Stimulated activated CD4-positive, alpha-beta T cell treated with anti-CD3 and anti-CD28 coated beads, Interleukin-15, amount 100 ng/mL, for 1 hour (primary cell): ENCODE data around the gene LMOD1.
"Not testable (repeated sequence)": the region's sequence is repeated elsewhere in the genome, so short reads cannot be mapped to it uniquely, and the experiment has no call there.

Experiments used
- DNase-seq, 2 donors: peaks; one replicate each; pipeline ENCODE4 v3.0.0-alpha.2; 2020; ENCODE audit warnings: low read depth in 1 of 2, low spot score in 1 of 2

The LMOD1 gene

DNA sequence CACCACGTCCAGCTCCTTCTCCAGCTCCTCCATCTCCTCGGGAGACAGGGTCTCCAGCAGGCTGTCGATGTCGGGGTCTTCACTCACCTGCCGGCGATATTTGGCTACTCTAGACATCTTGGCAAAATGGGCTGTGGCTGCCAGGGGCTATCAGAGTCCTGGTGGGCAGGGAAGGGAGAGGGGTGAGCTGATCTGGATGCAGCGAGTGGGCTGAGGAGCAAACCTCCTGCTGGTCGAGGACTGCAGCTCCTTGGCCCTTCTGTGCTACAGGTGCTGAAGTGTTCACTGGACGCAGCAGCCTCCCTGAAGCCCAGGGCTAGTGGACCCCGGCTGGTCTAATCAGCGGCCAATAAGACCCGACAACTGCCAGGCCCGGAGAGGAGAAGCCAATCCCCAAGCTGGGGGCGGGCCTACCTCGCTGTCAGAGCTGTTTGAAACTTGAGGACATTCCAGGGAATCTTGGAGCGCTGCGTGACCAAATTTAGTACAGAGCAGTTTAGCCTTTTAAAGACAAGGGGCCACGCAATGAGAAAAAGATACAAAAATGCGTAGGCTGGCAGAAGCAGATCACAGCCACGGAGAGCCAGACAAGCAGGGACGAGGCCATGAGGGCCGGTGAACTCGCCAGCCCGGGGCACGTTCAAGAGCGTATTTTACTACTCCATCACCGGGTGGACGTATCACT, at the start of gene LMOD1:
Gene LMOD1, minus strand, starts transcription at position 325 of the 685 bp plus-strand sequence. Its CDS starts 208 bp downstream, at position 117.
- DNase-seq = no peak

DNA sequence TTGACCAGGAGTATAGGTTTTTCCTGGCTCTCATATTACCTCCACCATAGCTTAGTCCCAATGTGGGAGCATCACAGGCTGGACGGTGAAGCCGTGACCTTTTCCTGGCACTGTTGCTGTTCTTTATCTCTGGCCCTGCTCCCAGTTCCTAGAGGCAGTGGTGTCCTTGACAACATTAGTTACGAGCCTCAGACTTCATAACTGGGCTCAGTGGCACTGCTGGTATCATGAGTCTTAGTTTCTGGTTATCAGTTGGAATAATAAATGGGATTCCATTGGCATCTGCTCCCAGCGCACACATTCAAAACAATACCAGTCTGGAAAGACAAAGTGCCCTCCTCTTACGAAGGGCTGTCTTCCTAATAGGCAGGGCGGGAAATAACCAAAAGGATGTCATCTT, 44.1 kb upstream of the LMOD1 start:
- no peak for DNase-seq

DNA sequence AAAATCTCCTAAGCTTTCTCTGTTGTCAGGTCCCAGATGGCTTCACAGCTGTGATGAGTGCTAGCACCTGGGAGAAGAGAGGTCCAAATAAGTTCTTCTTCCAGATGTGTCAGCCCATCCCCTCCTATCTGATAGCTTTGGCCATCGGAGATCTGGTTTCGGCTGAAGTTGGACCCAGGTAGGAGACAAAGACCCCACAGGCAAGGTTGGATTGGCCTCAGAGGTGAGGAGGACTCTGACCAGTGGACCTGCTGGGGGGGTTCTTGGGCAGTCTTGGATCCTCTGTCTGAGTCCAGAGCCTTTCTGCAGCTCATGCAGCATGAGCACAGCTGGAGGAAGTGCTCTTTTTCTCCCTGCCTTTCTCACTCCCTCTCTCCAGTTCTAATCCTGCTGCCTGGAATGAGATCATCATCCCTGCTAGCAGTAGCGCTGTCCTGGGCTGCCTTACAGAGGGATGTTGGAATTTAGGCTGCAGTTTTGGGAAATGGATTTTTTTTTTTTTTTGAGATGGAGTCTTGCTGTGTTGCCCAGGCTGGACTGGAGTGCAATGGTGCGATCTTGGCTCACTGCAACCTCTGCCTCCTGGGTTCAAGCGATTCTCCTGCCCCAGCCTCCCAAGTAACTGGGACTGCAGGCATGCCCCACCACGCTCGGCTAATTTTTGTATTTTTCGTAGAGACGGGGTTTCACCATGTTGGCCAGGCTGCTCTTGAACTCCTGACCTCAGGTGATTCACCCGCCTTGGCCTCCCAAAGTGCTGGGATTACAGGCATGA, 43.2 kb upstream of the LMOD1 start:
- no peak for DNase-seq

DNA sequence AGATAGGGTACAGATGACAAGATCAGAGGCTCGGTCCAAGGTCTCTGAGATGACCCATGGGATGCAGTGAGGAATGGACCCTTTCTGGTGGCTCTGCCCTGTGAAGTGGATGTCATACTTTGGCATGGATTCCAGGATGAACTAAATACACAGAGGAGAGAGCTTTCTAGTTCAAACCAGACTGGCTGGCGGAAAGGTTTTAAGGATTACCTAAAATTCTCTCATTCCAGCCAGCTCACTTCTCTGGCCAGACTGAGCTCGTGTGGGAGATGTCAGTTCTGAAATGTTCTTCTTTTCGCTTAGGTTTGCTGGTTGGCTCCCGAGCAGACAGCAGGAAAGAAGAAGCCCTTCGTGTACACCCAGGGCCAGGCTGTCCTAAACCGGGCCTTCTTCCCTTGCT, 42.3 kb upstream of the LMOD1 start:
- no peak for DNase-seq

DNA sequence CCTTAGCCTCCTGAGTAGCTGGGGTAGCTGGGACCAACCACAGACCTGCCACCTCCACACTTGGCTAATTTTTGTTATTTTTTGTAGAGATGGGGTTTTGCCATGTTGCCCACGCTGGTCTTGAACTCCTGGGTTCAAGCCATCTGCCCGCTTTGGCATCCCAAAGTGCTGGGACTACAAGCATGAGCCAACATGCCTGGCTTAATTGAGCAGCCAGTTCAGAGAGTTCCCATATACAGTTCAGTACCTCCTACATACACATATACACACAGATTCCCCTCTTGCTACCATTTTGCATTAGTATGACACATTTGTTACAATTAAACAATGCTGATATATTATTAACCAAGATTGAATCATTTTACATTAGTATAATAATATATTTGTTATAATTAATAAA, 39.0 kb upstream of the LMOD1 start:
- DNase-seq = no peak

DNA sequence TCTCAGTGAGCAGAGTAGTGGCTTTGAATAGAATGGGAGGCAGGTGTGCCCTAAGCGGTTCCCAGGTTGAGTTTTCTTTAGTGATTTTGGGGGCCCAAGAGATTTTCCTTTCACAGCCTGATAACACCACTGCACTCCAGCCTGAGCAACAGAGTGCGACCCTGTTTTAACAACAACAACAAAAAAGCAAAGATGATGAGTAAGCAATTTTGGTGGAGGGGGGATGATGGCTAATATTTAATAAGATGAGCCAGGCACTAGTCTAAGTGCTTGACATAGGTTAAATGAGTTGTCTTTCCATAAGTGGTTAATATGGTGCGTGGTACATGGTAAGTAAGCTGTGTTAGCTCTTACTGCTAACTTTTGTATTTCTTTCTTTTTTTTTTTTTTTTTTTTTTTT, 38.1 kb upstream of the LMOD1 start:
- DNase-seq = no peak

DNA sequence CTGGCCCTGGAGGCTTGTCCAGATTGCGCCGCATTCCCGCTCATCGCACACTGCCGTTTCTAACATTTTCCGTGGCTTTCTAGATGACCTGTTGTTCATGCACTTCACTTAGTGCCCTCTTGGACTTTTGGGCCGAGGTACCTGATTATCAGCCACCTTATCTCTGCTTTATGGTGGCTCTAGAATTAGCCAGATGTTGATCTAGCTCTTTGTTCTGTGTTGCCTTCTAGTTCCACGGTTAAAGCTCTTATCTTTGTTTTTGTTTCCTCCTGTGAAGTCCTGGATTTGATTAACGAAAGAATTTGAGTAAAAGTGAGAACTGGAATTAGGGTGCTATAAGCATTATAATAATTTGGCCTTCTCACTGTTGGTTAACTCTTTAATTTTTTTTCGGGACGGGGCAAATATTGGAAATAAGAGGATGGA, 37.0 kb upstream of the LMOD1 start:
- DNase-seq = no peak

DNA sequence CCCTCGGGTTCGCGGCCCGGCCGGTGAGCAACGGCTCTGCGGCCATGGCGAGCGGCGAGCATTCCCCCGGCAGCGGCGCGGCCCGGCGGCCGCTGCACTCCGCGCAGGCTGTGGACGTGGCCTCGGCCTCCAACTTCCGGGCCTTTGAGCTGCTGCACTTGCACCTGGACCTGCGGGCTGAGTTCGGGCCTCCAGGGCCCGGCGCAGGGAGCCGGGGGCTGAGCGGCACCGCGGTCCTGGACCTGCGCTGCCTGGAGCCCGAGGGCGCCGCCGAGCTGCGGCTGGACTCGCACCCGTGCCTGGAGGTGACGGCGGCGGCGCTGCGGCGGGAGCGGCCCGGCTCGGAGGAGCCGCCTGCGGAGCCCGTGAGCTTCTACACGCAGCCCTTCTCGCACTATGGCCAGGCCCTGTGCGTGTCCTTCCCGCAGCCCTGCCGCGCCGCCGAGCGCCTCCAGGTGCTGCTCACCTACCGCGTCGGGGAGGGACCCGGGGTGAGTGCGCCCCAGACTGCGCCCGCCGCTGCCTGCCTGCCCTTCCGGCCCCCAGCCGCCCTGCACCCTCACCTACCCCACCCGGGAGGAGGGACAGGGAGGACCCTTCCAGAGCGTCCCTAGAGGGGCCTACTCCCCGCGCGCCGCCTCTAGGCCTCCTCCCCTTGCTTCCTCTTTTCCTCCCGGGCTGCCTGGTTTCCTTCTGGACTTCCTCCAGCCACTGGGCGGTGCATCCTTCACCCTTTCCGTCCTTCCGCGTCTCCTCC, 36.5 kb upstream of the LMOD1 start, which contains the start of gene RNPEP:
Gene RNPEP, plus strand, starts transcription at position 26 of the 757 bp plus-strand sequence. Its CDS starts 19 bp downstream, at position 45.
- DNase-seq = peak; percentile 20 to 29

DNA sequence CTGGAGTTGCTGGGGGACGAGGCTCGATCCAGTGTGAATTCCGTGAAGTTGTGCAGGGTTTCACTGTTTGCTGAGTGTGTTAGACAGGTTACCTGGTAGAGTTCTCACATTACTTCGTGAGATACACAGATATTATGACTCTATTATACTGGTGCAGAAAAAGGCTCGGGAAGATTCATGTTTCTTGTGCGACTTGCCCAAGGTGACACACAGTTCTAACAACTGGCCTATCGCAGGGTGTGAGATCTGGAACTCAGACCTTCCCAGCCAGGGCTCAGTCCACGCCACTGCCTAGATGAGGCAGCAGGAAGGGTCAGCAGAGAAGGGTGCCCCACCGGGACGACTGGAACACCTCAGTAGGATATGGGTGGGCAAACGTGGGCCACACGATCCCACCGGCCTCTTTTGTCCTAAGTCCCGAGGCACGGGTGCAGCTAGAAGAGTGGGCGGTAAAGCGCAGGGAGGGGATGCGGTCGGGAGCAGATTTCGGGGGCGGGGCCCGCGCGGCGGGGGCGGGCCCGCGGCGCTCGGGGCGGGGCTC, 35.8 kb upstream of the LMOD1 start:
- peak; percentile 51 to 61 for DNase-seq

DNA sequence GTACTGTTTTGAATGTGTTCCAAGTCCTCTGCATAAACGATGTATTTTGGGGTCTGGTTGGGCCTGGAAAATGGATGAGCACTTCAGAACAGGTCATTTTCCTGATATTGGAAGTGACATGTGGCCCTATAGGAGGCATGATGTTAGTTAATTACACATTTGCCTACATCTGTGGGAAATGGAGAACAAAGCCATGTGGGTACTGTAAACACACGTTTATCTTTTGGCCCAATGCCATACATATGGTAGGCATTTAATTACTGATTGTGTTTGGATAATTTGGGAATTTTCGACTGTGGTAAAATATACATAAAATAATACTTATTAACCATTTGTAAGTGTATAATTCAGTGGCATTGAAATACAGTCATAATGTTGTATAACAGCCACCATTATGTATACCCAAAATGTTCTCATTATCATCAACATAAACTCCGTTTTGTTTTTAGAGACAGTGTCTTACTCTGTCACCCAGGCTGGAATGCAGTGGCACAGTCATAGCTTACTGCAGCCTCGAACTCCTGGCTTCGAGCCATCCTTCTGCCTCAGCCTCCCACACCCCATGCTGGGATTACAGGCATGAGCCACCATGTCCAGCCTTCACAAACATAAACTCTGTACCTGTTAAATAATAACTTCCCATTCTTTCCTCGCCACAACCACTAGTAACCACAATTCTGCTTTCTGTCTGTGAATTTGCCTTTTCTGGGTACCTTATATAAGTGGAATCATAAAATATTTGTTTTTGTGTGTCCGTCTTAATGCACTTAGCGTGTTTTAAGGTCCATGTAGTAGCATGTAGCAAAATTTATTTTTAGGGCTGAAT, 24.2 kb upstream of the LMOD1 start:
- no peak for DNase-seq

DNA sequence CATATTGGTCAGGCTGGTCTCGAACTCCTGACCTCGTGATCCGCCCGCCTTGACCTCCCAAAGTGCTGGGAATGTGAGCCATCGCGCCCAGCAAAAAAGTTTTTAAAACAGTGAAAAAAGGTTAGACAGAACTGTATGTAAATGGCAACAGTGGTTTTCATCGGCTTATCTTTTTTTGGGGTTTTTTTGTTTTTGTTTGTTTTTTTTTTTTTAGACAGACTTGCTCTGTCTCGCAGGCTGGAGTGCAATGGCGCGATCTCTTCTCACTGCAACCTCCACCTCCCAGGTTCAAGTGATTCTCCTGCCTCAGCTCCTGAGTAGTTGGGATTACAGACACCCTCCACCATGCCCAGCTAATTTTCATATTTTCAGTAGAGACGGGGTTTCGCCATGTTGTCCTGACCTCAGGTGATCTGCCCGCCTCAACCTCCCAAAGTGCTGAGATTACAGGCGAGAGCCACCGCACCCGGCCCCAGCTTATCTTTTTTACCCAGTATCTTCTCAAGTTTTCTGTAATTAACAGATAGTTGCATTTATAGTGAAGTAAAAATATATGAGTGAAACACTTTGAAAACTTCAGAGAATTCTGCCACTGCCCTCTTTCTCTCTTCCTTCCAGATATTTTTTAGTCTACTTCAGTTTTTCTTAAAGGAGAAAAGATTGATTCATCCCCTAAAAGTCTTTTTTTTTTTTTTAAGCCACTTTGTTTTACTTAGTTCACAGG, 22.0 kb upstream of the LMOD1 start:
- DNase-seq = no peak

DNA sequence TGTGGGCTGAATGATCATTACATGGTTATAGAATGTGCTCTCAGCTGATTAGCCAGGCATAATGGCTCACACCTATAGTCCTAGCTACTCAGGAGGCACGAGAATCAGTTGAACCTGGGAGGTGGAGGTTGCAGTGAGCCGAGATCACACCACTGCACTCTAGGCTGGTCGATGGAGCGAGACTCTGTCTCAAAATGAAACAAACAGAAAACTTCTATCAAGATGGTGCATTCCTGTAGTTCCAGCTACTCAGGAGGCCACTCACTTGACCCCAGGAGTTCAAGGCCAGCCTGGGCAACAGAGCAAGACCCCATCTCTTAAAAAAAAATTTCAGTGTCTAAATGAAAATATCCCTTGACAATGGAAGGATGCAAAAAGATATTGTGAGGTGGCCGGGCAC, 19.8 kb upstream of the LMOD1 start:
- no peak for DNase-seq

DNA sequence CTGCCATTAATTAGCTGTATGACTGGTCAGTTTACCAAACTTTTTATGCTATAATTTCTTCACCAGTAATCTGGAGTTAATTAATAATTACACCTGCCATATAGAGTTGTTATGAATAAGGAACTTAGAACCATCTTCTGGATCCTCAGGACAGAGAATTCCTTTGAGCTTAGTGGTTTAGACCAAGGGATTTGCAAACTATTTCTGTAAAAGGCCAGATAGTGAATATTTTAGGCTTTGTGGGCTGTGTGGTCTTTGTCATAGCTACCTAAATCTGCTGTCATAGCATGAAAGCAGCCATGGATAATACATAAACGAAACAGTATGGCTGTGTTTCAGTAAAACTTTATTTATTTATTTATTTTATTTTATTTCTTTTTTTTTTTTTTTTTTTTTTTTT, 17.9 kb upstream of the LMOD1 start:
- DNase-seq = no peak

DNA sequence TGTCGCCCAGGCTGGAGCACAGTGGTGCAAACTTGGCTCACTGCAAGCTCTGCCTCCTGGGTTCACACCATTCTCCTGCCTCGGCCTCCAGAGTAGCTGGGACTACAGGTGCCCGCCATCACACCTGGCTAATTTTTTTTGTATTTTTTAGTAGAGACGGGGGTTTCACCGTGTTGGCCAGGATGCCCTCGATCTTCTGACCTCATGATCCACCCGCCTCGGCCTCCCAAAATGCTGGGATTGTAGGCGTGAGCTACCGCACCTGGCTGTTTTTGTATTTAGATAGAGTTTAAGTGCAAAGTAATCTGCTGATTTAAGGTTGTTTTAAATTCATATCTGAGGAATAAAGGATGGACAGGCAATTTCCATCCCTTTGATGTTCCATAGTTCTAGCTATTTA, 16.0 kb upstream of the LMOD1 start:
- DNase-seq = not testable (repeated sequence)

DNA sequence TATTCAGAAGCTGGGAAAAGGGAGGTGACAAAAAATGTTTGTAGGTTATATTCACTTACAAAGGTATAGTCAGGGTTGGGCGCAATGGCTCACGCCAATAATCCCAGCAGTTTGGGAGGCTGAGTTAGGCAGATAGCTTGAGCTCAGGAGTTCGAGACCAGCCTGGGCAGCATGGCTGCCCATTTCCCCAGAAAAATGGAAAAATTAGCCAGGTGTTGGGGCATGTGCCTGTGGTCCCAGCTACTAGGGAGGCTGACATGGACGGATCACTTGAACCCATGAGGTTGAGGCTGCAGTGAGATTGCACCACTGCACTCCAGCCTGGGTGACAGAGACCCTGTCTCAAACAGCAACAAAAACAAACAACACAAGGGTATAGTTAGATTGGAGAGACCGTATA, 12.0 kb upstream of the LMOD1 start:
- no peak for DNase-seq

DNA sequence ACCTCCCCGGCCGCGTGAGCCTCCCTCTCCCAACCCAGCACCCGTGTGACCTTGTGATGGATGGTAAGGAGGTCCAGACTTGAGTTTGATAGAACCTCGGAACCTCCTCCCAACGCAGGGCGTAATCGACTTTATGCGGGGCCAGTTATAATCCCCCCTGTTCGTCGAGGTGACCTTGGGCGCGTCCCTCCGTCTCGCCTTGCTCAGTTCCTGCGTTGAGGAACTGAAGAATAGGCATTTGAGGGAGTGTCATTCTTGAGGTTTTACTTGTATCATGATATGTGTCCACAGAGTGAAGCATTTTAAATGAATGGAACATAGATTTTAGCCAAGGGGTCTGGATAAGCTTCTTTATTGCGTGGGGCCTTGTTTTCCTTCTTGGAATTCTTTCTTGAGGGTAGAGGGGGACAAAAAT, 9.4 kb upstream of the LMOD1 start:
- DNase-seq = no peak

DNA sequence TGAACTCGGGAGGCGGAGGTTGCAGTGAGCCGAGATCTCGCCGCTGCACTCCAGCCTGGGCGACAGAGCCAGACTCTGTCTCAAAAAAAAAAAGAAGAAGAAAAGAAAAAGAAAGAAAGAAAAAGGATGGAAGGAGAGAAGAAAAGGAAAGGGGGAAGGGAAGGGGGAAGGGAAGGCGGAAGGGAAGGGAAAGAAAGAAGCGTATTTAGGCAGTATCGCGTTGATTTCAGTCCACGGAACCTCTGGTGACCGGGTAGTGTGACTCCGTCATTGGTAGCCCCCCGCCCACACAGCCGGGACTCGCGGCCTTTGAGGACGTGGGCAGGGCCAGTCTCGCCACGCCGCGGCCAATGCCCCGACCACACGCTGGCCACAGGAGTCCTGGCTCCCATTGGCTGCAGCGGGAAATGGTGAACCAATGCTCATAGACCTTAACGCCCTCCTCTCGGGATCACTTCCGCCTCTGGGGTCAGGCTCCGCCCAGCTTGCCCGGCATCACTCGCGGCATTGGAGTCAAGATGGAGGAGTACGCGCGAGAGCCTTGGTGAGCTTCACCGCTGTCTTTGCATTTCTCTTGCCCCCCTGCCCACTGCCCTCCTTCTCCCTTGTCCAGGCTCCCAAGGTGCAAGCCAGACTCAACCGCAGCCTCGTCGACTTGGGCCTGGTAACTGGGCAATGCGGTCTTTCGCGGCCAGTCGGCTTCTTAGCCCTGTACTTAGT, 8.8 kb upstream of the LMOD1 start, which contains the start of gene TIMM17A:
Gene TIMM17A, plus strand, starts transcription at position 495 of the 720 bp plus-strand sequence. Its CDS starts 24 bp downstream, at position 519.
- peak; percentile 77 to 84 for DNase-seq

DNA sequence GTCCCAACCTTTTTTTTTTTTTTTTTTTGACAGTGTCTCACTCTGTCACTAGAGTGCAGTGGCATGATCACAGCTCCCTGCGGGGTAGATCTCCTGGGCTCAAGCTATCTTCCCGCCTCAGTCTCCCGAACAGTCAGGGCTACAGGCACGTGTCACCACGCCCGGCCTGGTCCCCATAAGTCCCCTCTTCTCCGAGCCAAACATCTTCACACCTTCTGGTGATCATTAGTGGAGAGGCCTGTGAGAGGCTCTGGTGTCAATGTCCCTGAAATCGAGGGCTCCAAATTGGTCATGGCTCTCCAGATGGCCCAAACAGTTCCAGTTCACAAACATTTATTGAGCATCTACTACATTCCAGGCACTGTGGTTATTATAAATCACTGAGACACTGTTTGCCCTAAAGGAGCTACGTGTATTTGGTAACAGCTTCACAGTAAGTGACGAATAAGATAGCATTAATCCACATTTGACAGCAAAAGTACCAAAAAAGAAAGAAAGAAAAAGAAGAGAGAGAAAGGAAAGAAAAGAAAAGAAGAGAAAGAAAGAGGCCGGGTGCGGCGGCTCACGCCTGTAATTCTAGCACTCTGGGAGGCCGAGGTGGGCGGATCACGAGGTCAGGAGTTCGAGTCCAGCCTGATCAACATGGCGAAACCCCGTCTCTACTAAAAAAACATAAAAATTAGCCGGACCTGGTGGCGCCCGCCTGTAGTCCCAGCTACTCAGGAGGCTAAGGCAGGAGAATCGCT, 8.1 kb upstream of the LMOD1 start:
- no peak for DNase-seq
